Stimulated activated CD8-positive, alpha-beta memory T cell treated with anti-CD3 and anti-CD28 coated beads, Interleukin-7, amount 100 ng/mL, for 48 hours (primary cell): ENCODE results near the gene MRPL50.

ENCODE experiments used
- DNase-seq, 2 donors: peaks; one replicate each; pipeline ENCODE4 v3.0.0-alpha.2; 2020; ENCODE audit warnings: low read depth in 1 of 2; ENCODE audit errors: extremely low read depth in 1 of 2

MRPL50 gene

GRCh38 chr9:101380295-101380694 is 18.1 kb downstream of the MRPL50 start:
- DNase-seq = no peak

GRCh38 chr9:101376111-101376848 is 22.1 kb downstream of the MRPL50 start:
- DNase-seq = no peak

GRCh38 chr9:101375546-101375945 is 22.9 kb downstream of the MRPL50 start:
- DNase-seq = no peak

- no peak for DNase-seq
These were observed 25.9 kb downstream of the MRPL50 start for GRCh38 chr9:101372327-101373118.

DNA sequence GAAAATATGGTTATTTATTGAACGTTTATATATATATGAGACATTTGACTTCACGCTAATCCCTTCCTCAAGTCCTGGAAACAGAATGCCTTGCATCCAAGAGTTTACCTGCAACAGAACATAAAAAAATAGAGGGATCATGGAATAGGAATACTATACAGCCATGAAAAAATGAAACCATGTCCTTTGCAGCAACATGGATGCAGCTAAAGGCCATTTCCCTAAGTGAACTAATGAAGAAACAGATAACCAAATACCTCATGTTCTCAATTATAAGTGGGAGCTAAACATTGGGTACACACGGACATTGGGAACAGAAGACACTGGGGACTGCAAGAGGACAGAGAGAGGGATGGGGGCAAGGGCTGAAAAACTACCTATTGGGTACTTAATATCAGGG is 26.6 kb downstream of the MRPL50 start:
- no peak for DNase-seq

GRCh38 chr9:101369884-101370531 is 28.4 kb downstream of the MRPL50 start:
- no peak for DNase-seq

GRCh38 chr9:101369286-101369685 is 29.1 kb downstream of the MRPL50 start:
- no peak for DNase-seq

DNA sequence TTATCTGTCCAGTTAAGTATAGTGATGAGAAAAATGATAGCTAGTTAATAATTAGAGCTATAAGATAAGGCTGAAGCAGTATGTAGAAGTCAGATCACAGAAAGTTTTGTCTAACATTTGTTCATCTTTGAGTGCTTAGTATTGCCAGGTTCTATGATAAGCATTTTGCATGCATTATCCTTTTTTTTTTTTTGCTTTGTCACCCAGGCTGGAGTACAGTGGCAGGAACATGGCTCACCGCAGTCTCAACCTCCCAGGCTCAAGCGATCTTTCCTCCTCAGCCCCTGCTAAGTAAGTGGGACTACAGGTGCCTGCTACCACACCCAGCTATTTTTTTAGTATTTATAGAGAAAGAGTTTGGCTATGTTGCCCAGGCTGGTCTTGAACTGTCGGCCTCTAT is 31.1 kb downstream of the MRPL50 start:
- no peak for DNase-seq

GRCh38 chr9:101366038-101366756 is 32.2 kb downstream of the MRPL50 start:
- DNase-seq = no peak

DNA sequence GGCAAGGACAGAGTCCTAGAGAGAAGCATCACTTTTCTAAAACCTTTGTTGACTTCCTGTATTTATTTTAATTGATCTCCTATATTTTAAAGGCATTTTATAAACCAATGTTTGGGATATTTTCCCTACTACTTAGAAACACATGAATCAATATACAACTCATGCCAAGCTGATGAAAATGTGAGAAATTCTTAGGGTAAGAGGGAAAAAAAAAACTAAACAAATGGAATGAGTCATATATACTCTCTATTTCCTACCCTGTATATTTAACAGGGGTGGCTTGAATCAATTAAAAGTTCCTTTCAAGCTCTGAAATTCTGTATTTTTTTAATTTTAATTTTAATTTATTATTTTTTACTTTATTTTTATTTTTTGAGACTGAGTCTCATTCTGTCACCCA is 33.2 kb downstream of the MRPL50 start:
- DNase-seq = no peak

GRCh38 chr9:101362450-101362849 is 36.0 kb downstream of the MRPL50 start:
- DNase-seq = no peak

- DNase-seq = no peak
These were observed 37.8 kb downstream of the MRPL50 start for GRCh38 chr9:101360647-101361046.

- DNase-seq = no peak
These were observed 38.7 kb downstream of the MRPL50 start for GRCh38 chr9:101359679-101360078.

- no peak for DNase-seq
These were observed 41.8 kb downstream of the MRPL50 start for GRCh38 chr9:101356619-101357018.

DNA sequence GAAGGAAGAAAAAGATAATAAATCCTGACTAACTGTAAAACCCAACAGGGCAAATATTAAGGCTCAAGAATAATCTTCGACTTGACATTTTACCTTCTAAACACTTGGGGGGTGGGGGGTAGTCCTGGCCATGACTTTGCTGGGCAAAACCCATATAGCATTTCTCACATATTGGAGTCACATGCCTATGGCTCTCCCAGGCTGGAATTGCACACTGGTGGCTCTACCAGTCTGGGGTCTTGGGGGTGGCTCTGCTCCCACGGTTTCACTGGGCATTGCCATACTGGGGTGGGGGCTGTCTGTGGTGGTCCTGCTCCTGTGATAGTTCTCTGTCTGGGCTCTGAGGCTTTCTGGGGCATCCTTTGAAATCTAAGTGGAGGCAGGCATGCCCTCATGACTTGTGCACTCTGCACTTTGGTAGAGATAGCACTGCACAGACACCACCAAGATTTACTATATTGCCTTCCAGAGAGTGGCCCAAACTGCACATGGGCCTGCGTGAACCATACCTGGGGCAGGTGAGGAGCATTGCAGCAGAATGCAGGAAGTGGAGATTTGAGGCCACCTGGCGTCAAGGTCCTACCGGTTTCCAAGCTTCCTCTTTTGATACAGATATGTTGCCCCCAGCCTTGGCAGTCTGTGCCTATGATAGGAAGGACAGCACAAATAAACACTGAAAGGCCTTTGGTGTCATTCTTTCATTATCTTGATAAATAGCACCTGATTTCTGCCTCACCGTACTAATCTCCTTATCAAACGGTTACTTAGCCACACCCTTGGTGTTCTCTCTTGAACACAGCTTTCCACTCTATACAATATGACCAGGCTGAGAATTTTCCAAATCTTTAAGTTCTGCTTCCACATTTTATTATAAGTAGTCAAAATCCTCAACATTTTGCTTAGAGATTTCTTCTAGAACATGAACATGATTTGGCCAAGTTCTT is 43.4 kb downstream of the MRPL50 start:
- DNase-seq = no peak

DNA sequence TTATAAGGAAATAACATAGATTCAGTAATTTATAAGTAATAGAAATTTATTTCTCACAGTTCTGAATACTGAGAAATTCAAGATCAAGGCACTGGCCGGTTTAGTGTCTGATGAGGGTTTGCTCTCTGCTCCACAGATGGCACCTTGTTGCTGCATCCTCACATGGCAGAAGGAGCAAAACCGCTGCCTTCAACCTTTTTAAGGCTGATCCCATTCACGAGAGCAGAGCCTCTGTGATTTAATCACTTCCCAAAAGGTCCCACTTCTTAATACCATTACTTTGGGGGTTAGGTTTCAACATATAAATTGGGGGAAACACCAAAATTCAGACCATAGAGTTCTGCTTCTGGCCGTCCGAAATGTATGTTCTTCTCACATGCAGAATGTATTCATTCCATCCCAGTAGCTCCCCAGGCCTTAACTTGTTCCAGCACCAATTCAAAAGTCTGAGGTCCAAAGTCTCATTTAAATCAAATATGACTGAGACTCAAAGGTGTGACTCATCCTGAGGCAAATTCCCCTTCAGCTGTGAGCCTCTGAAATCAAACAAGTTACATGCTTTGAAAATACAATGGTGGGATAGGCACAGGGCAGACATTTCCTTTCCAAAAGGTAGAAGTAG is 44.2 kb downstream of the MRPL50 start:
- DNase-seq = no peak

DNA sequence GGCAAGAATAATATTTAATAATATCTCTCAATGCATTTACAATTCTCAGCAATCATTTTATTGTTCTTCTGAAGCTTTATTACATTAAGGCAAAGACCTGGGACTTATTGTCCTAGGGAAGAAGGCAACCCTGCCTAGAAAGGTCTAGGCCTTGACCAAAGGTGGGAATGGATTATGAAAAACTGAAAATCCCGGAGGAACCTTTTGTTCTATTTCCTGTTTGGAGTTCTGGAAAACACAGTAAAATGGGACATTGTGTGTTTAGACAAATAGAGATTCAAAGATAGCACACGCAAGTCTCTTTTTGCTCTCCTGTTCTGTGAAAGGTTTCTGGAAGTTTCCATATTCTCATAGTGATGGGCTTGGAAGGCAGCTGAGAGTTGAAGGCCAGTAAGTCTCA is 44.7 kb downstream of the MRPL50 start:
- no peak for DNase-seq

DNA sequence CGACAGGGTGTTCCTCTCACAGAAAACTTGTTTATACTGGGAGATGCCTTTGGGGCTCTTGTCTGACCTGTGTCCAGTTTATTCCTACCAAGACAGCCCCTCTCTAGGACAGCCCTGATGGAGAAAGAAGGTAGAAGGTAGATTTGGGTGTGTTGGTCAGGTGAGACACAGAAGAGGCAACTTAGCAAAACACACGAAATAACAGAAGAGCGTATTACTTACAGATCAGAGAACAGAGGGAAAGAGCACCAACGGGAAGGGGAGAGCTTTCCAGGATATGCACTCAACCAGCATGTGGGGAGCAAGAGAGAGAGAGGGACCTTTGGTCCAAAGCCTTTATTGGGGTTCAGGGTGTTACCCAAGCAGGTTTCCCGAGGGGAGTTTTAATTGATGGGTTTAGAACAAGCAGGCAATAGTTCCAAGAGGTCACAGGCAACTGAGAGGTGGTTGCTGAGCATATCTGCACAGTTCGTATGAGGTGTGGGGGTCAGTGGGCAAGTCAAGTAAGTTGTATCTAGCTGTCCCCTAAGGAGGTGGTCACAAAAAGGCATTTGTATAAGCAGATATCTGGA is 45.4 kb downstream of the MRPL50 start:
- DNase-seq = no peak

DNA sequence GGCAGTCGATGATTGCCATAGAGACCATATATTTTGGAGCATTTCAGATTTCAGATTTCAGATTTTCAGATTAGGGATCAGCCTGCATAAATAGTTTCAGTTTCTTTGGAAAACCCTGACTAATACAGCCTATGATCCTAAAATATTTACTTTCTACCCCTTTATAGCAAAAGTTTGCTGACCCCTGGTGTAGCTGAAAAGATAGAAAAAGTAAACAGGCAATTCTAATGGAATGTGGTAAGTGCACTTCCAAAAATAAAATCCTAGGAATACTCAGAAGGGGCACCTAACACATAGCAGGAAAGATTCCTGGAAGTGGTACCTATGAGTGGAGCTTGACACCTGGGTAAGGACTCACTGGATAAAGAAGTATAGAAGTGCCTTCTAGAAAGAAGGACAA is 48.1 kb downstream of the MRPL50 start:
- no peak for DNase-seq
